SHP77 (cell line): ENCODE results near the gene TECPR1.

ENCODE experiments used
- DNase-seq, 2 experiments: peaks; one replicate each; lab custom pipeline; 2025; lab: John Stamatoyannopoulos, UW

Gene TECPR1

GRCh38 chr7:98211676-98212531 lies 40.1 kb downstream of the TECPR1 start:
- no peak for DNase-seq

- peak; percentile 2 to 61 for DNase-seq
Measured at GRCh38 chr7:98211221-98211675, 40.8 kb downstream of the TECPR1 start, which contains the start of gene BHLHA15. BHLHA15 (plus strand) TSS chr7:98211439; CDS start chr7:98212310, 871 bp downstream.

- DNase-seq, result no peak
Measured at GRCh38 chr7:98210513-98211220, 41.4 kb downstream of the TECPR1 start.

- DNase-seq, result no peak
Measured at GRCh38 chr7:98209166-98209920, 42.7 kb downstream of the TECPR1 start.

GRCh38 chr7:98206451-98207330 lies 45.3 kb downstream of the TECPR1 start:
- no peak for DNase-seq

GRCh38 chr7:98205162-98205845 lies 46.7 kb downstream of the TECPR1 start:
- no peak for DNase-seq

GRCh38 chr7:98204670-98205069 lies 47.4 kb downstream of the TECPR1 start:
- DNase-seq, result no peak

- DNase-seq, result no peak
Measured at GRCh38 chr7:98203964-98204605, 47.9 kb downstream of the TECPR1 start.

- DNase-seq, result no peak
Measured at GRCh38 chr7:98203261-98203963, 48.6 kb downstream of the TECPR1 start.

- DNase-seq, result no peak
Measured at GRCh38 chr7:98202367-98203195, 49.5 kb downstream of the TECPR1 start.

- DNase-seq, result no peak
Measured at GRCh38 chr7:98200364-98200763, 51.7 kb downstream of the TECPR1 start.

- no peak for DNase-seq
Measured at GRCh38 chr7:98199131-98199530, 52.9 kb downstream of the TECPR1 start.

GRCh38 chr7:98196706-98197605 lies 55.1 kb downstream of the TECPR1 start:
- no peak for DNase-seq

- no peak for DNase-seq
Measured at GRCh38 chr7:98194672-98195457, 57.2 kb downstream of the TECPR1 start.

GRCh38 chr7:98194186-98194585 lies 57.8 kb downstream of the TECPR1 start:
- no peak for DNase-seq

GRCh38 chr7:98193474-98194180 lies 58.4 kb downstream of the TECPR1 start:
- no peak for DNase-seq
